Breast epithelium (tissue), 4 donors: ENCODE results near the gene SLC29A4. TPM values are rescaled to one million over a fixed set of nuclear protein-coding genes. Genes with fewer than 3 reads are reported as not detected.
"Not testable (repeated sequence)": the region's sequence is repeated elsewhere in the genome, so short reads cannot be mapped to it uniquely, and the experiment has no call there.

Experiments
- DNase-seq, 2 donors: peaks; one replicate each; pipeline ENCODE4 v3.0.0-alpha.2; 2019; ENCODE audit warnings: low spot score in 2 of 2
- H3K27ac ChIP-seq, 2 donors: fragments of 200-600 bp; sonication (generic) in 1 of 2; one replicate each; pipeline ENCODE4 v1.5.1; 2016 to 2019; ENCODE audit warnings: mild to moderate bottlenecking in 1 of 2
- H3K27me3 ChIP-seq, 2 donors: fragments of 200-600 bp; sonication (generic) in 1 of 2; one replicate each; pipeline versions ENCODE4 v1.5.1 to v1.6.0; 2017 to 2019; ENCODE audit warnings: control low read depth in 1 of 2, mild to moderate bottlenecking in 1 of 2
- H3K36me3 ChIP-seq: fragments of 200-600 bp; one replicate; pipeline ENCODE4 v1.5.1; 2019
- H3K4me1 ChIP-seq, 2 donors: fragments of 200-600 bp; sonication (generic); one replicate each; pipeline ENCODE4 v1.5.1; 2016 to 2019; ENCODE audit warnings: control low read depth in 1 of 2
- H3K4me3 ChIP-seq, 3 donors: fragments of 200-600 bp; sonication (generic); 1 replicate in 2 of 3; 2 replicates in 1 of 3; pipeline ENCODE4 v1.5.1; 2016 to 2019; ENCODE audit warnings: mild to moderate bottlenecking in 3 of 3, moderate library complexity in 2 of 3
- H3K9me3 ChIP-seq, 2 donors: fragments of 200-600 bp; sonication (generic) in 1 of 2; one replicate each; pipeline ENCODE4 v1.5.1; 2016 to 2019; ENCODE audit warnings: control low read depth in 1 of 2
- CTCF ChIP-seq, 3 donors: fragments of 450-650 bp; IDR thresholded peaks; one replicate each; pipeline ENCODE4 v1.5.1; 2016 to 2017; ENCODE audit warnings: antibody characterized with exemption in 3 of 3, mild to moderate bottlenecking in 3 of 3, moderate library complexity in 3 of 3
- POLR2A ChIP-seq: fragments of 450-650 bp; IDR thresholded peaks from one replicate; pipeline ENCODE4 v1.6.1; 2016; ENCODE audit warnings: antibody characterized with exemption, mild to moderate bottlenecking, moderate library complexity
- POLR2AphosphoS5 ChIP-seq, 3 donors: sonication (generic); formaldehyde crosslinking; IDR thresholded peaks; one replicate each; pipeline ENCODE4 v1.6.1; 2017; ENCODE audit warnings: antibody characterized with exemption in 3 of 3
- intact Hi-C: fragments of 100-400 bp; cut with DNase I; formaldehyde crosslinking; loops from one replicate; pipeline ENCODE4 v1.15.1; 2023; ENCODE audit warnings: low total_unique reads
- total RNA-seq, 3 donors: library from RNA; depleted of rRNA; stranded (reverse); fragments of >200 nt; gene quantifications; one replicate each; pipeline ENCODE4 v1.1.0, GENCODE V29; 2016

Gene SLC29A4
- total RNA-seq, 3 donors from 2014 or later, result 1.3 to 13.8 (median 2.3) TPM

DNA sequence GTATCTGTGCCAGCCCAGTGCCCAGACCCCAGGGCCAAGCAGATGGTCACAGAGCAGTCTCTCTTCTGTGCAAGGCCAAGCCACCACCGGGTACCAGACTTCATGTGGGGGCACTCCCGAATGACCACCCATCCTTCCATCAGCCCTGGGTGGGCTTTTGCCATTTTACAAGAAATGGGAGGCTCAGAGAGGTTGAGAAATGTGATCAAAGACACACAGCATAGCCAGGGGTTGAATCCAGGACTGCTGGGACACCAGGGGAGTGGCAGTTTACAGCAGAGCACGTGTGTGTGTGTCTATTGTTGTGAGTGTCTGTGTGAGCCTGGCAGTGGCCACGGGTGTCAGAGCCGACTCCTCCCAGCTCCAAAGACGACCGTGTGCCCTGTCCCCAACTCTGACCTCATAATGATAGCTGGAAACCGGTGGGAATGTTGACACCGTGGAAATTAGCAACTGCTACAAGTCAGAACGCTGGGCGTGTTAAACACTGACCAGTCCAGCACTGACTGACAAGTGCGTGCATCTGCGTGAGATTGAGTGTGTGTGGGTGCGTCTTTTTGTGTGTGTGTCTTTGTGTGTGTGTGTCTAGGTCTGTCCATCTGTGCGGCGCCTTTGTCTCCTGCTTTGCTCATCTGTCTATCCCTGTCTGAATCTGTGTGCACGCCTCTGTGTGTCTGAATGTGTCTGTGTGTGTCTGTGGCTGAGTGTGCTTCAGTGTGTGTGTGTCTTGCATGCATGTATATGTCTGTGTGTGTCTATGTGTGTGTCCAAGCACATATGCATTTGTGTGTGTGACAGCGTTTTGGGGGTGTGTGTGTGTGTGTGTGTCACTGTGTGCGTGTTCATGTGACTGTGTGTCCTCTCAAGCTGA is 17.2 kb upstream of the SLC29A4 start:
- H3K36me3 ChIP-seq, result no peaks in the 10 kb centered on the region
- no peak overlapping the region for H3K4me3 ChIP-seq
- no peaks in the 10 kb centered on the region for H3K9me3 ChIP-seq
- no peak for TF ChIP-seq CTCF (IDR thresholded peaks at IDR 0.05)
- no peak for DNase-seq
- H3K27ac ChIP-seq, result no peak overlapping the region
- no peaks in the 10 kb centered on the region for H3K4me1 ChIP-seq
- H3K27me3 ChIP-seq, result no peaks in the 10 kb centered on the region
- intact Hi-C loops, result no loop called here

- no peak overlapping the region for H3K4me3 ChIP-seq
- DNase-seq, result no peak
Observed at GRCh38 chr7:5266191-5267028, 16.3 kb upstream of the SLC29A4 start.

GRCh38 chr7:5267829-5268228 is 14.9 kb upstream of the SLC29A4 start:
- H3K4me3 ChIP-seq, H3K36me3 ChIP-seq, H3K4me1 ChIP-seq, H3K27me3 ChIP-seq, H3K9me3 ChIP-seq, H3K27ac ChIP-seq, DNase-seq, intact Hi-C loops: not testable (repeated sequence)

More at GRCh38 chr7:5266191-5267028, 16.3 kb upstream of the SLC29A4 start:
- Histone ChIP-seq H3K9me3 (no peaks in the 10 kb centered on the region), H3K4me1 (no peaks in the 10 kb centered on the region), H3K36me3 (no peaks in the 10 kb centered on the region), H3K27ac (no peak overlapping the region), H3K27me3 (no peaks in the 10 kb centered on the region)
- intact Hi-C loops, result no loop called here
- no peak for TF ChIP-seq POLR2A
- no peak for TF ChIP-seq CTCF (IDR thresholded peaks at IDR 0.05)

GRCh38 chr7:5269992-5270657 is 12.6 kb upstream of the SLC29A4 start:
- H3K9me3 ChIP-seq, H3K27me3 ChIP-seq, H3K4me1 ChIP-seq, H3K36me3 ChIP-seq, DNase-seq, H3K4me3 ChIP-seq, H3K27ac ChIP-seq, intact Hi-C loops: not testable (repeated sequence)

- Histone ChIP-seq H3K27me3 (no peaks in the 10 kb centered on the region), H3K27ac (no peak overlapping the region), H3K4me1 (no peaks in the 10 kb centered on the region), H3K4me3 (no peak overlapping the region), H3K9me3 (no peaks in the 10 kb centered on the region), H3K36me3 (no peaks in the 10 kb centered on the region)
- intact Hi-C loops, result no loop called here
- TF ChIP-seq POLR2AphosphoS5 (IDR thresholded peaks at IDR 0.05) (no peak), POLR2A (no peak), CTCF (IDR thresholded peaks at IDR 0.05) (no peak)
- DNase-seq, result no peak
Observed at GRCh38 chr7:5270788-5271187, 12.0 kb upstream of the SLC29A4 start.

DNA sequence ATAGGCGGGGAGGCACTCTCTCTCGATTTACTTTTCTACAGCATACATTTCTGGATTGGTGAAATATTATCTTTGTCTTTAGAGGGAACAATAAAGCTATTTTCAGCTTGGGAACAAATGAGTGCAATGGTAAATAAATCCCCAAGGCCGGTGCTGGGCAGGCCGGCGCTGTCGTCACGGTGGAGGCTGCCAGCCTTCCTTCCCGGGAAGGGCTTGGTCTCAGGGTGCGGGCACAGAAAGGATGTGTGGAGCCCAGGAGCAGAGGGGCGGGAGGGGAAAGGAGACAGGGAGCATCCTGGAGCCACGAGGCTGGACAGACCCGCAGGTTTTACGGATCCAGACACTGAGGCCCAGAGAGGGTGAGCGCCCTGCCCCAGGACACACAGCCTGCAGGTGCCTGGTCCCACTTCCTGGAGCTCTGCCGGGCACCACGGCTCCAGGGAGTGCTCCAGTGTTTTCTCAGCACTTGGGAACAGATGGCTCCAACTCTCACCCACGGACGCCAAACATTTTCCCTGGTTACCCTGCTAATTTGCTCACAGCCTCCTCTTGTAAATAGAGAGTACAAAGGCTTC is 8.8 kb upstream of the SLC29A4 start:
- H3K4me3 ChIP-seq, H3K4me1 ChIP-seq, H3K36me3 ChIP-seq, intact Hi-C loops, H3K27ac ChIP-seq, DNase-seq, H3K9me3 ChIP-seq, H3K27me3 ChIP-seq: not testable (repeated sequence)
